Common myeloid progenitor, CD34-positive (primary cell): ENCODE measurements around the gene ACTBL2.

ENCODE experiments used
- CTCF ChIA-PET: fragments of 350-600 bp; sonication (Branson Sonifier 250); formaldehyde crosslinking; loops from one replicate; lab custom pipeline; 2021; ENCODE audit warnings: antibody characterized with exemption; lab: Charles Lee
- POLR2A ChIA-PET: fragments of 350-600 bp; sonication (Branson Sonifier 250); formaldehyde crosslinking; loops from one replicate; lab custom pipeline; 2021; ENCODE audit warnings: antibody characterized with exemption; lab: Charles Lee
- DNase-seq, 3 donors: peaks; one replicate each; pipeline versions ENCODE4 v3.0.0 to v3.0.0-alpha.2; 2013
- H3K27ac ChIP-seq, 2 experiments: 1 replicate in 1 of 2; 2 replicates in 1 of 2; pipeline ENCODE4 v1.7.0; 2013; ENCODE audit warnings: inconsistent platforms in 2 of 2, low read length in 2 of 2, mild to moderate bottlenecking in 2 of 2, low read depth in 1 of 2, moderate library complexity in 1 of 2; ENCODE audit not compliant: severe bottlenecking in 2 of 2, insufficient read depth in 1 of 2, poor library complexity in 1 of 2
- H3K27me3 ChIP-seq, 5 experiments: replicated peaks in 2 of 5; 1 replicate in 3 of 5; 2 replicates in 2 of 5; pipeline versions ENCODE4 v1.6.1 to v1.7.0; 2013; ENCODE audit warnings: low read length in 4 of 5, mild to moderate bottlenecking in 2 of 5, moderate library complexity in 2 of 5, inconsistent platforms in 1 of 5; ENCODE audit not compliant: insufficient read depth in 5 of 5, control insufficient read depth in 4 of 5
- H3K36me3 ChIP-seq, 4 experiments: 1 replicate in 2 of 4; 2 replicates in 2 of 4; pipeline versions ENCODE4 v1.6.1 to v1.7.0; 2013; ENCODE audit warnings: low read length in 3 of 4, control low read depth in 1 of 4, mild to moderate bottlenecking in 1 of 4; ENCODE audit not compliant: control insufficient read depth in 4 of 4, insufficient read depth in 4 of 4
- H3K4me1 ChIP-seq, 4 experiments: 1 replicate in 3 of 4; 2 replicates in 1 of 4; pipeline versions ENCODE4 v1.6.1 to v1.7.1; 2013; ENCODE audit warnings: low read length in 3 of 4, mild to moderate bottlenecking in 3 of 4, control low read depth in 1 of 4, inconsistent platforms in 1 of 4, moderate library complexity in 1 of 4; ENCODE audit not compliant: control insufficient read depth in 4 of 4, insufficient read depth in 4 of 4; ENCODE audit errors: control extremely low read depth in 1 of 4
- H3K4me3 ChIP-seq, 7 experiments: 1 replicate in 4 of 7; 2 replicates in 3 of 7; pipeline versions ENCODE4 v1.5.1 to v1.7.0; 2013; ENCODE audit warnings: mild to moderate bottlenecking in 7 of 7, low read length in 6 of 7, moderate library complexity in 6 of 7, inconsistent platforms in 2 of 7, low read depth in 2 of 7, control low read depth in 1 of 7; ENCODE audit not compliant: insufficient read depth in 4 of 7, control insufficient read depth in 1 of 7; ENCODE audit errors: extremely low read depth in 1 of 7
- H3K9me3 ChIP-seq, 5 experiments: 1 replicate in 4 of 5; 2 replicates in 1 of 5; pipeline versions ENCODE4 v1.6.1 to v1.7.1; 2013; ENCODE audit warnings: low read length in 4 of 5, mild to moderate bottlenecking in 2 of 5, inconsistent platforms in 1 of 5, low read depth in 1 of 5, moderate library complexity in 1 of 5; ENCODE audit not compliant: control insufficient read depth in 4 of 5, insufficient read depth in 2 of 5; ENCODE audit errors: control extremely low read depth in 1 of 5
- WGBS: methylation state at CpG from one replicate; pipeline ENCODE4 v1.1.5; 2013; ENCODE audit not compliant: insufficient coverage; 5-methylcytosine and 5-hydroxymethylcytosine counted together

ACTBL2 gene

DNA sequence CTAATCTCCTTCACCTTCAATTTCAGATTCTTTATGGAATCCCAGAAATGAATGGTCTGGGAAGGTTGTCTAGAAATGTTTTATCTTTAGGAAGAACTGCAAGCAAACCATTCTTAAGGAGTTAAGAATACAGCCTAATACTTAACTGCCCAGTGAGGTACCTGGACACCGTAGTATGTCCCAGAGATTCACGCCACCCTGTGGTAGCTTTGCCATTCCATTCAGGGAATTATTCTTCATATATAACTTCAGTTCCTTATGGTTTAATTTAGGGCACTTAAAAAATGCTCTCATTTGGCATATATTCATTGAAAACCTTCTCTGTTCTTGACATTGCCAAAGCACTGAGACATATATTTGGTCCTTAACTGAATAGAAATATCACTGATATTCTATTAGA is 49.7 kb downstream of the ACTBL2 start:
- H3K9me3 ChIP-seq: no peaks in the 10 kb centered on the region
- no peak overlapping the region for H3K27ac ChIP-seq
- ChIA-PET POLR2A (no interaction called here), CTCF (interaction anchor here (1.2 kb wide), 1 partner anchor 133 kb away, joined by 5 read pairs; no protein-coding TSS in a partner anchor)
- no peak overlapping the region for H3K4me3 ChIP-seq
- no peaks in the 10 kb centered on the region for H3K36me3 ChIP-seq
- H3K4me1 ChIP-seq: no peaks in the 10 kb centered on the region
- no peaks in the 10 kb centered on the region for H3K27me3 ChIP-seq
- DNase-seq: no peak
- WGBS: no CpG with 5 or more reads among the region's 2 CpGs

DNA sequence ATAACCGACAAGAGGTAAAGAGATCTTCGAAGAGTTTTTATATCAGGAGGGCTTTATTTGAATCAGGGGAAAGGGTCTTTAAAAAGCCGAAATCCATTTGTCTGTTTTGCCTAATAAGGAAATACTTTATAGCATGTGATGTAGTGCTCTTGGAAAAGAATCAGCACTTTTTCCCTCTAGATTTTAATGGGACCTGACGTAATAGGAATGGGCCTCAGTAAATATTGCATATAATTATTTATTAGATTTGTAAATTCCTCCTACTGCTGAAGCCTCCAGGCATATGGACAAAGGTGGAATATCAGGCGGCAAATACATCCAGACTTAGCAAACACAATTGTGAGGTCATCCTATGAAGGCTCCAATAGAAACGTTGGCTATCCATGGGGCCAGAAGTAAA is 50.9 kb downstream of the ACTBL2 start:
- Histone ChIP-seq H3K36me3 (no peaks in the 10 kb centered on the region), H3K27ac (no peak overlapping the region), H3K4me1 (no peaks in the 10 kb centered on the region), H3K4me3 (no peak overlapping the region), H3K27me3 (no peaks in the 10 kb centered on the region), H3K9me3 (no peaks in the 10 kb centered on the region)
- no peak for DNase-seq
- 75% methylated on average over 4 of the region's 6 CpGs for WGBS
- POLR2A ChIA-PET: no interaction called here
- CTCF ChIA-PET: no interaction called here
